Mononuclear cell (primary cell): ENCODE measurements around the gene SMCO4. TPM values are rescaled to one million over a fixed set of nuclear protein-coding genes. Genes with fewer than 3 reads are reported as not detected.
"Not testable (repeated sequence)": the region's sequence is repeated elsewhere in the genome, so short reads cannot be mapped to it uniquely, and the experiment has no call there.

Experiments used
- H3K27me3 ChIP-seq: 2 replicates; pipeline ENCODE4 v1.6.0; 2011; ENCODE audit warnings: low read length, control low read depth; ENCODE audit not compliant: insufficient read depth
- H3K4me1 ChIP-seq: 2 replicates; pipeline ENCODE4 v1.5.1; 2011; ENCODE audit warnings: mild to moderate bottlenecking, low read length, control low read depth; ENCODE audit not compliant: insufficient read depth
- H3K4me3 ChIP-seq: 2 replicates; pipeline ENCODE4 v1.5.1; 2011; ENCODE audit warnings: mild to moderate bottlenecking, low read length, moderate library complexity
- H3K9me3 ChIP-seq: 2 replicates; pipeline ENCODE4 v1.5.1; 2011; ENCODE audit warnings: low read depth, mild to moderate bottlenecking, control low read depth, low read length
- total RNA-seq: library from RNA; depleted of rRNA; stranded (reverse); fragments of >200 nt; gene quantifications from one replicate; pipeline ENCODE4 v1.2.3, GENCODE V29; 2012

Gene SMCO4
- total RNA-seq: 3.3 TPM

DNA sequence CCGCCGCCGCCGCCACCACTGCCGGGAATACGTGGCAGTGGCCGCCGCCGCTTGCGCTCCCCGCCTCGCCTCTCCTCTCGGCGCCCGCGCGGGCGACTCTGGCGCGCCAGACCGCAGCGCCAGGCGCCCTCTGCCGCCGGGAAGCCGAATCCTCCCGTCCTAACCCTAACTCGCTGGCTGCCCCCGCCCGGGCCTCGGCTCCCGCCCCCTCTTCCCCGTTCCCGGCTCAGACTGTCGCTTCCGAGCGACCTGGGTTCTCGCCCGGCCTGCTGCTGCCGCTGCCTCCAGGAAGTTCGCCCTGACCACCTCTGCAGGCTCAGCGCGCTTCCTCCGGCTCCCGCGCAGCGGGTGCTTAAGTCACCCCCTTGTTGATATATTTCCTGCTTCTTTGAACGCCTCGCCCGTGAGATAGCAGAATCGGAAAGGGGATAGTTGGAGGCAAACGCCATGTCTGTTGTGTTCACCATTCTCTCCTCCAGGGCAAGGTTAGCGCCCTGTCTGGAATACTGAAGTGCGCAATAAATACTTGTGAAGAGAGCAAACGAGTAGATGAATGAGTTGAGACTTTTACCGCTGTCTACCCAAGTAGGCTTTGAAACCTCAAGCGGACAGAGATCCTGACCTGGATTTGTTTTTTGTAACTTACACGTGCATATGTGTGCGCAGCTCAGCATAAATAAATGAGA is at the start of gene SMCO4:
Gene SMCO4, minus strand, starts transcription at position 100 of the 686 bp plus-strand sequence. CDS start 64,202 bp downstream, outside the sequence.
- no peaks in the 10 kb centered on the region for H3K27me3 ChIP-seq
- H3K4me1 ChIP-seq: peaks cover 44% of the 10 kb centered on the region
- no peaks in the 10 kb centered on the region for H3K9me3 ChIP-seq
- peak within 1 kb of the TSS; percentile 54 for H3K4me3 ChIP-seq

GRCh38 chr11:93591247-93591898 is 48.2 kb upstream of the SMCO4 start:
- H3K27me3 ChIP-seq: no peaks in the 10 kb centered on the region
- H3K4me3 ChIP-seq: no peak overlapping the region
- H3K9me3 ChIP-seq: no peaks in the 10 kb centered on the region
- H3K4me1 ChIP-seq: peaks cover 9% of the 10 kb centered on the region

- peaks cover 9% of the 10 kb centered on the region for H3K4me1 ChIP-seq
- no peaks in the 10 kb centered on the region for H3K27me3 ChIP-seq
- H3K4me3 ChIP-seq: no peak overlapping the region
- no peaks in the 10 kb centered on the region for H3K9me3 ChIP-seq
Measured at GRCh38 chr11:93589347-93589746, 46.2 kb upstream of the SMCO4 start.

- Histone ChIP-seq H3K9me3 (no peaks in the 10 kb centered on the region), H3K4me3 (no peak overlapping the region), H3K4me1 (peaks cover 9% of the 10 kb centered on the region), H3K27me3 (no peaks in the 10 kb centered on the region)
Measured at GRCh38 chr11:93587858-93588581, 44.8 kb upstream of the SMCO4 start.

DNA sequence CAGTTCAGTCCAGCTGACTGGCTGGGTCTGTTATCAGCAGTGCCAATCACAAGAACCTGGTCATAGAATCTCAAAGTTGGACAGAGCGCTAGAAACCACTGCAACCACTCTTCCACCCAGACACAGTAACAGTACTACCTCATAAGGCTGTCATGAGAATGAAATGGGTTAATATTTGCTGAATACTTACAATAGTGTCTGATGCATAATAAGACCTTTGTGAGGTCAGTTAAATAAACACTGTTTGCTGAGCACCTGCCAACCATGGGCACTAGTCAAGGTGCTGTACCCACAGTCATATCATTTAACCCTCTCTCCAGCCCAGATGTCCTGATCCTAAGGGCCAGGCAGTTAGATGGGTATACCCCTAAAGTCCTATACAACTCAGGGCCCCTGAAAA is 44.2 kb upstream of the SMCO4 start:
- H3K4me1 ChIP-seq, H3K4me3 ChIP-seq, H3K27me3 ChIP-seq, H3K9me3 ChIP-seq: not testable (repeated sequence)

DNA sequence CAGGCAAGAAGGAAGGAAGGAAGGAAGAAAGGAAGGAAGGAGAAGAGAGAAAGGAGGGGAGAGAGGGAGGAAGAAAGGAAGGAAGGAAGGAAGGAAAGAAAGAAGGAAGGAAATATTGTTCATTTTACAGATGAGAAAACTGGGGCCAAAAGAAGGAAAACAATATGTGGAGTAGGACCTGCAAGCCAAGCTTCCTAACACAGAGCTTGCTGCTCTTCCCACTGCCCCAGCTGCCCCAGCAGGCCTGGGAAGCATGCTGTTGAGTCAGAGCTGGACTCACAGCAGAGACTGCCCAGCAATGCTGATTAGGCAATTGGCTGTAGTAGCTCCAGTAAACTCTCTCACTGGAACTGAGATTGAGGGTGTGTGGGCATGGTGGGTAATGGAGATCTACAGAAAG is 42.6 kb upstream of the SMCO4 start:
- no peaks in the 10 kb centered on the region for H3K9me3 ChIP-seq
- H3K27me3 ChIP-seq: peaks cover 3% of the 10 kb centered on the region
- no peak overlapping the region for H3K4me3 ChIP-seq
- no peaks in the 10 kb centered on the region for H3K4me1 ChIP-seq

- Histone ChIP-seq H3K9me3 (no peaks in the 10 kb centered on the region), H3K4me3 (no peak overlapping the region), H3K27me3 (peaks cover 3% of the 10 kb centered on the region), H3K4me1 (no peaks in the 10 kb centered on the region)
Measured at GRCh38 chr11:93583490-93583889, 40.3 kb upstream of the SMCO4 start.

DNA sequence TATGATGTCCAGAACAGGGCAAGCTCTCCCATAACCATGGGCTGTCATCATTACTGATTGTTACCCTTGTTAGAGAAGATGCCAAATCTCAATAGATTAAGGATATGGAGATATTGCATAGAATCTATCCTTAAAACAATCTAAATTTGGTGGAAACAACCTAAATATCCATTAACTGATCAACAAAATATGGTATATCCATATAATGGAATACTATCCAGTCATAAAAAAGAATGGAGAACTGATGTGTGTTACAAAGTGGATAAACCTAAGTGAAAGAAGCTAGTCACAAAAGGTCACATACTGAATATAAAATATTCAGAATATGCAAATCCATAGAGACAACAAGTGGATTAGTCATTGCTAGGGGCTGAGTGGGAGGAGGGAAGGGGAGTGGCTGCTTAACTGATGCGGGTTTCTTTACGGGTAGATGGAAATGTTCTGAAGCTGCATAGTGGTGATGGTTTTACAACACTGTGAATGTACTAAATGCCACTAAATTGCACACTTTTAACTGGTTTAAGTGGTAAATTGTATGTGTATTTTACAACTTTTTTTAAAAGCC is 36.1 kb upstream of the SMCO4 start:
- Histone ChIP-seq H3K4me1 (no peaks in the 10 kb centered on the region), H3K27me3 (peaks cover 6% of the 10 kb centered on the region), H3K4me3 (no peak overlapping the region), H3K9me3 (no peaks in the 10 kb centered on the region)

- Histone ChIP-seq H3K9me3 (no peaks in the 10 kb centered on the region), H3K27me3 (peaks cover 4% of the 10 kb centered on the region), H3K4me1 (no peaks in the 10 kb centered on the region), H3K4me3 (no peak overlapping the region)
Measured at GRCh38 chr11:93577286-93577685, 34.1 kb upstream of the SMCO4 start.

- H3K9me3 ChIP-seq, H3K27me3 ChIP-seq, H3K4me3 ChIP-seq, H3K4me1 ChIP-seq: not testable (repeated sequence)
Measured at GRCh38 chr11:93576870-93577269, 33.7 kb upstream of the SMCO4 start.

DNA sequence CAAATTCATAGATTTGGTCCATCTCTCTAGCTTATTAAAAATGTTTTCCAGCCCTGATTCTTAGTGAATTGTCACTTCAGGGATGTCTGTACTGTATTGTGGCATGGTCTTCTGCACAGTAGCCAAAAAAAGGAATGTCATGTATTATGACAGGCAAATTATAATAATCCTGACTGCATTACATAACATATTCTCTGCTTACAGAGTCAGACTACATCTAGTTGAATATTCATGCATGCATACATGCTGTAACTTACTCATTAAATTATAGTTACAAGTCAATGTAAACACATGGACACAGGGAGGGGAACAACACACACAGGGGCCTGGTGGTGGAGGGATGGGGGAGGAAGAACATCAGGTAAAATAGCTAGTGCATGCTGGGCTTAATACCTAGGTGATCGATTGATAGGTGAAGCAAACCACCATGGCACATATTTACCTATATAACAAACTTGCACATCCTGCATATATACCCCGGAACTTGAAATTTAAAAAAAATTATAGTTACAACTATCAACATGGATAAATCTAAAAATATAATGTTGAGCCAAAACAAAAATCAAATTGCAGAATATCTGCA is 31.5 kb upstream of the SMCO4 start:
- Histone ChIP-seq H3K27me3 (peaks cover 4% of the 10 kb centered on the region), H3K9me3 (no peaks in the 10 kb centered on the region), H3K4me3 (no peak overlapping the region), H3K4me1 (no peaks in the 10 kb centered on the region)

DNA sequence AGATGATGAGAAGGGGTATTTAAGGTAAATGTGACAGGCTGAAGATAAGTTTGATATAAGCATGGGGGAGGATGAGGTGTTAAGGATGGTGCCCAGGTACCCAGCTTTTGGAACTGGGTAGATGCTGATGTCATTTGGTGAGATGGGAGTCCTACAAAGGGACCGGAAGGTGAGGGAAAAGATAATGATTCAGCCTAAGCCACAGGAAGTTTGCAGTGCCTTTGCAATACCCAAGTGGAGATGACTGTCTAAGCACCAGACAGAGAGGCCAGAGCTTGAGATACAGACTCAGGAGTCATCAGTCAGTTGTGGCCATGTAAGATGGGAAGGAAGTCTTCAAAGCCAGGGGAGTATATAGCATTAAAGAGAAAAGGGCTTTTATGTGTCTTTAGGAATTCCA is 30.0 kb upstream of the SMCO4 start:
- Histone ChIP-seq H3K27me3 (peaks cover 4% of the 10 kb centered on the region), H3K9me3 (no peaks in the 10 kb centered on the region), H3K4me3 (no peak overlapping the region), H3K4me1 (no peaks in the 10 kb centered on the region)

- Histone ChIP-seq H3K4me1 (no peaks in the 10 kb centered on the region), H3K27me3 (peaks cover 4% of the 10 kb centered on the region), H3K9me3 (no peaks in the 10 kb centered on the region), H3K4me3 (no peak overlapping the region)
Measured at GRCh38 chr11:93572621-93573020, 29.4 kb upstream of the SMCO4 start.

GRCh38 chr11:93572171-93572570 is 29.0 kb upstream of the SMCO4 start:
- Histone ChIP-seq H3K9me3 (no peaks in the 10 kb centered on the region), H3K27me3 (peaks cover 1% of the 10 kb centered on the region), H3K4me3 (no peak overlapping the region), H3K4me1 (no peaks in the 10 kb centered on the region)

DNA sequence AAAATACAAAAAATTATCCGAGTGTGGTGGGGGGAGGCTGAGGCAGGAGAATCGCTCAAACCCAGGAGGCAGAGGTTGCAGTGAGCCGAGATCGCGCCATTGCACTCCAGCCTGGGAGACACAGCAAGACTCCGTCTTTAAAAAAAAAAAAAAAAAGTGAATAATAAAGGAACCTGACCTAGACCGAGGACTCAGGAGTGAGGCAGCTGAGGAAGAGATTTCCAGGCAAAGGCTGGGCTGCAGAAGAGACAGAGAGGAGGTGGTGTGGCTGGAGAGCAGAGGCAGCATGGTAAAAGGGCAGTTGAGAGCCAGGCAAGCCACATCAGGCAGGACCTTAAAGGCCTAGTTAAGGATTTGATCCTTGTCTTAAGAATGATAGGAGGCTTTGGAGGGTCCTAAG is 28.4 kb upstream of the SMCO4 start:
- no peaks in the 10 kb centered on the region for H3K27me3 ChIP-seq
- H3K9me3 ChIP-seq: no peaks in the 10 kb centered on the region

More for the DNA sequence above, 28.4 kb upstream of the SMCO4 start:
- no peak overlapping the region for H3K4me3 ChIP-seq
- no peaks in the 10 kb centered on the region for H3K4me1 ChIP-seq
